ENCODE data around the gene POLR1F.

DNA sequence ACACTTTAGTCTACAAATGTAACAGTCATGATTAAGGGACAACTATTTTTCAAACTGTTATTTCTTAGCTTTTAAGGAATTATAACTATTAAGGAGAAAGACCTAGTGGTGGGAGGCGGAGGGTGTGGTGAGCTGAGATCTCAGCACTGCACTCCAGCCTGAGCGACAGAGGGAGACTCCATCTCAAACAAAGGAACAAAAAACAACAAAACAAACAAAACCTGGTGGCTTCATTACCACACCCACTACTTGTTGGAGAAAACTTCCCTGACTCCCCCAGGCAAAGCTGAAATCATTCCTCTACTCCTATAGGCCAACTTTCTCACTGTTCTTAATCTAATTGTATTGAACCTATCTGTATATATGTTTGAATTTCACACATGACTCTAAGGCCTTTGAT is 3.2 kb downstream of the POLR1F start:
- TF ChIP-seq, protein P1, sequence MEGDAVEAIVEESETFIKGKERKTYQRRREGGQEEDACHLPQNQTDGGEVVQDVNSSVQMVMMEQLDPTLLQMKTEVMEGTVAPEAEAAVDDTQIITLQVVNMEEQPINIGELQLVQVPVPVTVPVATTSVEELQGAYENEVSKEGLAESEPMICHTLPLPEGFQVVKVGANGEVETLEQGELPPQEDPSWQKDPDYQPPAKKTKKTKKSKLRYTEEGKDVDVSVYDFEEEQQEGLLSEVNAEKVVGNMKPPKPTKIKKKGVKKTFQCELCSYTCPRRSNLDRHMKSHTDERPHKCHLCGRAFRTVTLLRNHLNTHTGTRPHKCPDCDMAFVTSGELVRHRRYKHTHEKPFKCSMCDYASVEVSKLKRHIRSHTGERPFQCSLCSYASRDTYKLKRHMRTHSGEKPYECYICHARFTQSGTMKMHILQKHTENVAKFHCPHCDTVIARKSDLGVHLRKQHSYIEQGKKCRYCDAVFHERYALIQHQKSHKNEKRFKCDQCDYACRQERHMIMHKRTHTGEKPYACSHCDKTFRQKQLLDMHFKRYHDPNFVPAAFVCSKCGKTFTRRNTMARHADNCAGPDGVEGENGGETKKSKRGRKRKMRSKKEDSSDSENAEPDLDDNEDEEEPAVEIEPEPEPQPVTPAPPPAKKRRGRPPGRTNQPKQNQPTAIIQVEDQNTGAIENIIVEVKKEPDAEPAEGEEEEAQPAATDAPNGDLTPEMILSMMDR (IDR thresholded peaks at IDR 0.05; ENCODE audit: insufficient read depth, low read depth, low read length), result no peak
- no peak for TF ChIP-seq EZH2 (IDR thresholded peaks at IDR 0.05; ENCODE audit: insufficient read depth, low read length)

Data from astrocyte (in vitro differentiated cells and primary cell).